DMS53 treated with DMSO at 0.1 percent for 48 hours (cell line): Measurements from ENCODE around the gene RIPOR3.
"Not testable (repeated sequence)": the region's sequence is repeated elsewhere in the genome, so short reads cannot be mapped to it uniquely, and the experiment has no call there.

Experiments used
- DNase-seq: peaks from one replicate; lab custom pipeline; 2025; ENCODE audit not compliant: unreplicated experiment; lab: John Stamatoyannopoulos, UW

Gene RIPOR3

DNA sequence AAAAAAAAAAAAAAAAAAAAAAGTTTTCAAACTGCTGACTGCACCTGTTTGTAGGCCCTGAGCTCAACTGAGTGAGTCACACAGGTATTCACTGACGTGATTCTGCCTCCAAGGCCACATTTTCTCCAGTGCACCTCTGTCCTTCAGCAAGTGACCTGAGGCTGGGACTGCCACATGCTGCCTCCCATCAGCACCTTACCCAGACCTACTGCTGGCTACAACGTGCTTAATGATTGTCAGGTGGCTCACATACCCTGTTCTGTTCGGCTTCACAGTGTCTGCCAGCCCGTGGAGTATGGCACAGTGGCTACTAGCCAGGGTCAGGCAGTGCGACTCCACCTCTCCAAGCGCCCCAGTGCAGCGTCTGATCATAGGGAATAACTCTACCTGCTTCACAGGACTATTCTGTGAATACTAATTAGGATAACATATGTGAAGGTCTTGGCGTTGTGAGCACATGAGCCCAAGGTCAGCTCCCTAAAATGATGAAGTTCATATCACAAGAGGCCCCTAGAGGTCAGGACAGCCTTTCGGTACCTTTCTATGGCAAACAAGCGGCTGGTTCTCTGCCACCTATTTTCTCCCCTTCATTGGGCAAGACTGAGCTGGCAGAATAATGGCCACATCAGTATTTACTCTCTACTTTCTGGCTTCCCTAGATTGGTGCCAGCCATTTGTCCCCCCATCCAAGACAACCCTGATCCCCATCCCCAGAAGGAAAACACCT is 28.1 kb downstream of the RIPOR3 start:
- DNase-seq = peak; percentile 28

DNA sequence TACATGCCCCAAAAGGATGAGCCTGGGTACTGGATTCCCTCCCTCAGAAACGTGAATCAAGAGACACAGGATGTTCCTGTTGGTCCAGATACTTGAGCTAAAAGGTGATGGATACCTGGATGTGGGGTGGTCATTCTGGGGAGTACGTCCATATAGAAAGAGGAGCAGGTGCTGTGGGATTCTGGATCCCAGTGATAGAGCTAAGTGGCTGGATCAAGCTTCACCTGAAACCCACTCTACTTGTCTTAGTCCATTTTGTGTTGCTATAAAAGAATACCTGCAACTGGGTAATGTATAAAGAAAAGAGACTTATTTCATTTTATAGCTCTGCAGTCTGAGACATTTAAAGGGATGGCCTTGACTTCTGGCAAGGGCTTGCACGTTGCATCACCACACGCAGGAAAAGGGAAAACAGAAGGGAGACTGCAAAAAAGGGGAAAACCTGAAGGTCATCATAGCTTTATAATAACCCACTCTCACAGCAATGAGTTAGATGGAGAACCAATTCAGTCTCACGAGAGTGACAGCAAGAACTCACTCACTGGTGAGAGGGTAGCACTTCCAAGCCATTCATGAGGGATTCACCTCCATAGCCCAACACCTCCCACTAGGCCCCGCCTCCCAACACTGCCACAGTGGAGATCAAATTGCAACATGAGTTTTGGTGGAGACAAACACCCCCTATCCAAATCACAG is 31.2 kb downstream of the RIPOR3 start:
- DNase-seq = no peak

DNA sequence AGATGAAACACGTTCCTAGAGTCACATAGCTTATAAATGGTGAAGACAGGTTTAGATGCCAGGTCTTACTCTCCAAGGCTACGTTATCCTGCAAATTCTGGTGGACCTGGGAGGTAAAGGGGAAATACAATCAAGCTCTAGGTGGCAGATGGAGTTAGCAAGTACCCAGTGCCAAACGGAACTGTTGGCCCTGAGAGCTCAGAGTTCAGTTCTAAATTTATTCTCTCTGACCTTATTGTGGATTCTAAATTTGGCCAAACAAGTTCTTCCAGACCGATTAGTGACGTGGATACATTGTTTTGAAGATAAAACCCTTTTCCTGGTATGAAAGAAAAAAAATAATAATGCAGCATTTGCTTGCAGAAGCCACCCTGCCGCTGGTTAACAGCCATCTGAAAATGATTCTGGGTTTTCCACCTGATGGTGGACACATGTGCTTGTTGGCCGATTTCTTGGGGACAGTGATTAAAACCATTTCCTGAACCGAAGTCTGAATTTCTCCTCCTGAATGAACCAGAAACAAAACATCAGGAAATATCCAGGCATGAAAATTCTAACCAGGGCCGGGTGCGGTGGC is 32.5 kb downstream of the RIPOR3 start:
- DNase-seq = peak; percentile 45

DNA sequence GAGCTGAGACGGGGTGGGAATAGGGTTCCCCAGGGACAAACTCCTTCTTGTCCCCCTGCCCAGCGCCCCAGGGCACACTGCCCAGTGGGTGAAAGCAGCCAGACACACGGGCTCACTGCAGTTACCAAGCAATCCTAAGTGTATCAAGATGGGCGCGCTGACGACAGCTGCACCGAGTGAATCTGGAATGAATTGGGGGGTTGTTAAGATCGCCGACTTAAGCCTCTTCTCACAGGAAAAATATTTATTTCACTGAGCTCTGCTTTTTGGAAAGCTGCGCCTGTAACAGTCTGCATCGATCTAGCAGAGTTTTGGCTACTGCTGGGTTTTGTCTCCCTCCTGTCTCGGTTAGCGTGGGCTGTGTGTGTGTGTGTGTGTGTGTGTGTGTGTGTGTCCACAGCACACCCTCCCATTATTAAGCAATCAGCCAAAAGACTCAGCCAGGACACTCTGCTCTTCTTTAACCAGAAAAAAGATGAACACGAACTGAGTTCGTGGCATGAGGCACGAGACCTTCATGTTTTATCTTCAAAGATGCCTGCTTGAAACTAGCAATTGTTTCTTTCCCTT is 35.9 kb downstream of the RIPOR3 start:
- DNase-seq = no peak

GRCh38 chr20:50654904-50655303 is 36.4 kb downstream of the RIPOR3 start:
- no peak for DNase-seq

DNA sequence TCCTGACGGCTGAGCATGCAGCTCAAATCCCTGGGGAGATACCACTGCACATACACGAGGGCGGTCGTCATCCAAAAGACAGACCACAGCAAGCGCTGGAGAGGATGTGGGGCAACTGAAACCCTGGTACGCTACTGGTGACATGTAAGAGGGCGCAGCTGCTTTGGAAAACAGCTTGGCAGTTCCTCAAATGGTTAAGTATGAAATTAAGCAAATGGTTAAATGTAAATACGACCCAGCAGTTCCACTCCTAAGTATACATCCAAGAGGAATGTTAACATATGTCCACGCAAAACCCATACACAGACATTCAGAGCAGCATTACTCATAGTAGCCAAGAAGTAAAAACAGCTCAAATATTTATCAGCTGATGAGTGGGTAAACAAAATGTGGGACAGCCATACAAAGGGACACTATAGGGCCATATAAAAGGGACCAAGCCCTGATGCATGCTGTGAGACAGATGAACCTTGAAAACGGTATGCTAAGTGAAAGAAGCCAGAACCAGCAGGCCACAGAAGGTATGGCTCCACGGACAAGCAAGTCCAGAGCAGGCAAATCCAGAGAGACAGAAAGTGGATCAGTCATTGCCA is 38.5 kb downstream of the RIPOR3 start:
- DNase-seq = peak; percentile 17

DNA sequence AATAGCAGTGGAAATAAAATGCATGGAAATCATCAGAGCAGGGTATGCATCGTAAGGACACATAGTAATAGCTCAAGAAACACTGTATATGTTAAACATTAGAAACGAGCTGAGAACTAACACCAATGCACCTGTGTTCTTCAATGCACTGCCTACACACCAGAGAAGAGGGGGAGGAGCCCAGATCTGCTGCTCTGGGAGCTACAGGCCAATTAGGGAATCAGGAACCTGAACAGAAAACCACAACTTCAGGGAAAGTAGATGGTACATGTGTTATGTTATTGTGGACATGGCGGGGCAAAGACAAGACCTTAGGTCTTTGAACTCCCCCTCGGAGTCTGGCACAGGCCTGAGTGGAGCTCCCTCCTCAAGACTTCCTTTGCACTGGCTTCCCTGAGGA is 39.7 kb downstream of the RIPOR3 start:
- no peak for DNase-seq

GRCh38 chr20:50649590-50649989 is 41.8 kb downstream of the RIPOR3 start:
- DNase-seq = no peak

DNA sequence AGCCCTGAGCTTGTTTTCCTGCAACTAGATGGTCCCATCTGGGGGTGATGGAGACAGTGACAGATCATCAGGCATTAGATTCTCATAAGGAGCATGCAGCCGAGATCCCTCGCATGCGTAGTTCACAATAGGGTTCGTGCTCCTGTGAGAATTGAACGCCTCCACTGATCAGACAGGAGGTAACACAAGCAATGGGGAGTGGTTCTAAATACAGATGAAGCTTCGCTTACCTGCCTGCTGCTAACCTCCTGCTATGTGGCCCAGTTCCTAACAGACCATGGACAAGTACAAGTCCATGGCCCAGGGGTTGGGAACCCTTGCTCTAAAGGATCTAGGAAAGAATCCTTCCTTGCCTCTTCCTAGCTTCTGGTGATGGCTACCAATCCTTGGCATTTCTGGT is 42.7 kb downstream of the RIPOR3 start:
- no peak for DNase-seq

DNA sequence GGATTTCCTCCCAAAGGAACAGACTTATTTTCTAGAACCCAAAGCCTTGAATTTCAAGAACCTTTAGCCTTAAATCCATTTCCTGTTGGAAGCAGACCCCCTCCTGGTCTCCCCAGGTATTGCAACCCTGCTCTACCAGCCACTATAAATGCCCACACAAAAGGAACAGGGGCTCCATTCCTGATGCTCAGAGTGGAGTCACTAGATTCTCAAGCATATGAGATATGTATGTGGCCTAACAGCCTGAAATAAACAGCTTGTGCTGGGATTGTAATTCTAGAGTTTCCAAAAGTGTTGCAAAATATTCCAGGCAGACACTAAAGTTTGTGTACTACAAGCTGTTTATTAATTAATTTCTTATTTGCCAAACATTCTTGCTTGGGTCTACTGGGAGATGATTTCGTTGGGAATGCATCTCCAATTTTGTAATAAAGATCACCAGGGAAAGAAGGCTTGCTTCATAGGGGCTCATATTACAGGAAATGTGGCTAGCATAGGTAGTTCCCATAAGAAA is 44.8 kb downstream of the RIPOR3 start:
- DNase-seq = no peak

DNA sequence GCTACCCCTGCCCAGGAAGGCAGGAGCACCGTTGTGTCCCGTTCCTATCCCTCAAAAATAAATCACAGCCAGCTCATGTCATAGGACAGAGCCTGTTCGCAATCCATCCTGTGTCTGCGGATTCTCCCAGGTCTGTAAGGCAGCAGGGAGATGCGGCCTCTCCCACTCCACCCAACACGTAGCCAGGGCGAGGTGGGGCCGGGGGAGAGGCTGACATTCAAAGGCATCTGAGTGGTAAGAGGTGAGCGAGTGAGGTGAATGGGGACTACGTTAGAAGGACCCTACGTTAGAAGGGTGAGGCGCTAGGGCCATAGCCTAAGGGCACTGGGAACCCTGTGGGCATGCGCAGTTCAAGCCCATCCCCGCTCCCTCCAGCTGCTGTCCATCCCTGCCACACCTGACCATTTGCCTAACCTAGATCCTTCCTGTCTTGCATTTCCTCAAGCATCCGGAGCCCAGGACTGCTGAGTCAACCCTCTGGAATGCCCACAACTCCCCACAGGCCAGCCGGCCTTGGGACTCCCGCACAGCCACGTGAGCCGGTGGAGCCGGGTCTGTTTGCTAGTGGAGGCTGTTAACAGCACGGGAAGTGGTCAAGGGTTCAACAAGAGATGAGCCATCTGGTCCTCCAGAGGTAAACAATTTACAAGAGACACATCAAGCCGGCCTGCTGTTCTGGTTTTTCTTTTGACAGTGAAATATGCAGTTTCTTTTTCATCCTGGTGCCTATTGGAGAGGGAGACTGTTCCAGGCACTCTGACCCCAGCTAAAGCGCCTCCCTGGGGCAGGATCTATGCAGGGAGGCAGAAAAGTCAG is 45.9 kb downstream of the RIPOR3 start:
- peak; percentile 98 for DNase-seq

DNA sequence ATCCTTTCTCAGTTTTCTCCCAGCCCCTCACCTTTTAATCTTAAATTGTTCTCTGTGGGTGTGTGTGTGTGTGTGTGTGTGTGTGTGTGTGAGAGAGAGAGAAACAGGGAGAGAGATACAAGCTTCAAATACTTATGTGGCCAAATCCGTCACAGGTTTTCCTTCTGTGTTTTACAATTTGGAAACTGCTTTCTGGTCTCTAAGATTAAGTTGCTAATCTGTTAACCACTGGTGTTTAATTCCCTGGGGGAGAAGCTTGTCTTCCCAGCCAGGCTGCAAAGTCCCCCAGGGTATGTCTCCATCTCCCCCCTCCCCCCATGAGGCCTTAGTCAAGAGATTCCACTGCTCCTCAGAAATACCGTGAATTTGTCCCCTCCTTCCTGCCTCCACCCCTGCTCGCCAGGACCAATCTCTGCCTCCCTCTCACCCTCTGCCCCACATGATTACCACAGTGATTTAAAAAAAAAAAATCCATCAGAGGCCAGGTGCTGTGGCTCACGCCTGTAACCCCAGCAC is 49.0 kb downstream of the RIPOR3 start:
- DNase-seq = no peak

DNA sequence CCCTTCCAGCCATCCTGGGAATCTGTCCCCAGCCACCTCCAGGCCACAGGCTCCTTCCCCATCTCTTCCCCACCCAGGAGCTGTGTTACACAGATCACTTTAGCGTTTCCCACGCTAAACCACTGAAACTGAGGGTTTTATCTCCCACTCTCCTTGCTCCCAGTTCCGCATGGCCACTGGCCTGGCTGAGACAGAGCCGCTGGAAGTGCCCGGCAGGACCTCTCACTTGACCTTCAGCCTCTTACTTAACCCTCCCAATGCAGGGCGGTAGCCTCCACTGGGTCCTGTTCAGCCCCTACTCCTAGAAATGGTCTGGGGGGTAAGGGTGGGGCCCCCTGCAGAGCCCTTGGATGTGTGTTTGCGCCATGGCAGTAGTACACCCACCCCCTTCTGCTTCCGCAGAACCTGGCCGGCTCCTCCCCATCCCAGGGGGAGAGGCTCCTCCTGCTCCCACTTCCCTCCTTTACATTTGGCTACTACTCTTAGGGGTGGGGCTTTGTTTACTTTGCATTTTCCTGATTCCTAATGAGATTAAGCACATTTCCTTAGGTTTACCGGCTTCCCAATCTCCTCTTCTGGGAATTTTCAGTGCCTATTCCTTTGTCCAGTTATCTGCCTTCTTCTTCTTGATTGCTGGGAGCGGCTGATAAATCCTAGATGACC is 49.6 kb downstream of the RIPOR3 start:
- DNase-seq = not testable (repeated sequence)

GRCh38 chr20:50639971-50640711 is 51.2 kb downstream of the RIPOR3 start:
- DNase-seq = not testable (repeated sequence)

DNA sequence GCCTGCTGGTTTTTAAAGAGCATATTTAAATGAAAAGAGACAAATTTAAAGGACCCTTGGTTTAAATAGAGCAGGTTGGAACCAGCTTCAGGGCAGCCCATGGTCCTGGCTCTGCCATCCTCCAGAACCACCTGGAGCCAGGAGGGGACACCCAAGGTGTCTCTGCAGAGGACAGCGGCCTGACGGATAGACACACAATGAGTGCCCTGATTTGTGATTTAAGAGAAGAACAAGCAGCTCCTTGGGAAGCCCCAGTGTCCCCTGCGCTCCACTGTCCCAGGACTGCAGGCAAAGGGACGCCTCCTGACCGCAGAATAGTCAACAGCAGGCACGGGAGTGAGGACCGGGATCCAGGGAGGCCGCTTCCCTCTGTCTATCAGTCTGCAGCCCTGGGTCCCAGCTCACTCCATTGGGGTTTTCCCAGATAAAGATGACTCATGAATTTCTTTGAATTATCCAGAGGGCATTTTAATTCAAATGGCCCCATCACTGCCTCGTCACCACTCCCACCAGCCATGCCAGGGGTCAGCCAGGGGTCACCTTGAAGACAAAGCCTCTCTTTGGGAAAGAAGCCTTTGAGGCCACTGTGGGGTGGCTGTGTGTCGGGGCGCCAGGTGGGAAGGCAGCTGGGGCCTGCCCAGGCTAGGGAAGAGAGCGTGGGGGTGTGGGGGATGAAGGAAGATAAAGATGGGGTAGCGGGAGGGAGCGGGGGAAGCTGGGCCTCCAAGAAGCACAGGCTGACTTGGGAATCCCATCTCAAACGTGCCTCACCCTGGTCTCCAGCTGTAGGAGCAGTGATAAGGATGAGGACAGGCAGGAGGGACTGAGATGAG is 53.1 kb downstream of the RIPOR3 start:
- not testable (repeated sequence) for DNase-seq

DNA sequence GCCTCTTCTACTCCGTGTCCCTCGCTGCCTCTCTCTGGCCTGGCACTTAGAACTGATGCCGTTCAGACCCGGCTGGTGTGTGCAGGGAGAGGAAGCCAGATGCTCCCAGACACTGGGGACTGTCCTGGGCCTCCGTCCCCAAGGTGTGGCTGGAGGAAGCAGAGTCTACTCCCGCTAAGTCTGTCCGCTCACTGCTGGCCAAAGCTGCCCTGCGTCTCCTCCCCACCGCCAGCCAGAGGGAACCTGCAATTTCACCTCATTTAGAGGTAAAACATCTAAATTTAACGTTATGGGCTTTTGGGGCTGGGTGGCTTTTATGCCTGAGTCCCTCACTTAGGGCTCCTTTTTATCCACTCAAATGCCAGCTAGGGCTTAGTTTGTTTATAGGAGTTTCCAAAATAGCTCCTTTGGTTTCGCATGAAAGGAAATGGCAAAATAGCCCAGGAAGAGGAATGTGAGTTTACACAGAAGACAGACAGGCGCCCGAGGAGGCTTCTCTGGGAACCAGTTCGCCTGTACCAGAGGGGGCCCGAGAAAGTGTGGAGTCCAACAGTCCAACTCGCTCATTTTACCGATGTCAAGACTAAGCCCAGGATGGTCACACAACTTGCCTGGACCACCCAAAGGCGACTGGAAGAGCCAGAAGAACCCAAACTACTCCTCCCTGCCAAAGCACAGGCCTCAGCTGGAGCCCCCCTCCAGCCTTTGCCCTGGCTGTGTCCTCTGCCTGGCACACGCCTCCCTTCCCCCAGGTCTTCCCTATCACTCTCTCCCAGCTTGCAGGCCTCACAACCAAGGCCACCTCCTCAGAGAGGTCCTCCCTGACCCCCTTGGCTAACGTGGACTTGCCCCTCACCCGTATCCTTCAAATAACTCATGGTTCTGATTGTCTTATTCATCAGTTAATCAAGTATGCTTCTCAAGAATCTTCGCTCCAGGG is 54.5 kb downstream of the RIPOR3 start:
- DNase-seq = no peak
